ENCODE results near the gene PAK1IP1. TPM values are rescaled to one million over a fixed set of nuclear protein-coding genes. Genes with fewer than 3 reads are reported as not detected.

Gene PAK1IP1
- total and polyA plus RNA-seq, 10 of the 15 experiments (the other 5 are each of a cell fraction or from before 2014, with no cell fraction given): 26.0 to 98.5 (median 47.8) TPM

DNA sequence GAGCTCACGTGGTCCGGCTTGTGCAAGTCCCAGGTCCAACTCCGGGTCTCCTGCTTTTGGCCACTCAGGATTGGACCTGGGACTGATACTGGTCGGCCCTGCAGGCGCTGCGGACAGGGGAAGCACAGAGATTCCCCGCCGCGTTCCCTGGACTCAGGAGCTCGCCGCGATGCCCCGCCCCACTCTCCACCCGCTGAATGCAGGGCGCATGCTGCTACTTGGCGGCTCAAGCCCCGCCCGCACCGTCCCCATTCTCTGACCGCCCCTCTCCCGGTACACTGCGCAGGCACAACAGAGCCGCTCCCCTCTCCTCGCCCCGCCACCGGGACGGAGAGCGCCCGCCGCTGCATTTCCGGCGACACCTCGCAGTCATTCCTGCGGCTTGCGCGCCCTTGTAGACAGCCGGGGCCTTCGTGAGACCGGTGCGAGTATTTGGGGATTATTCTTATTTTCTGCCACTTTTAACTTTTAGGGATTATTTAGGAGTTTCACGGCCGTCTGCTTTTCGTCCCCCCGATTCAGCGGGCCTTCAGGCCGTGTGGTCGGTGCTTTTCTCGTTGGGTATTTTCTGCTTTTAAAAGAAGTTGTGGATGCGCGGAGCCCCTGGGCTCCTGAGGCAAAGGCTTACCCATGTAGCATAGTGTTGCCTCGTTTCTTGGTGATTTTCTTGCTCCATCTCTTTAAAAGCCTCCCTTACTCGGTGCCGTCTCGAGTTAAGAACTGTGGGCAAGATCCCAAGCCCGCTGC is 28.2 kb downstream of the PAK1IP1 start, which contains the start of gene TMEM14C (continued):
- TF ChIP-seq WRNIP1 (IDR thresholded peaks at IDR 0.05; ENCODE audit: borderline replicate concordance, low read depth, low read length) (no peak), NBN (IDR thresholded peaks at IDR 0.05) (peak; percentile 62), BCL11A (IDR thresholded peaks at IDR 0.05; ENCODE audit: low read depth, low read length) (no peak), CHD2 (IDR thresholded peaks at IDR 0.05; ENCODE audit: borderline replicate concordance, low read depth, low read length) (no peak; the same call in 1 of the 2 replicates), RFX5 (IDR thresholded peaks at IDR 0.05; ENCODE audit: low read depth, low read length) (no peak), IKZF1 (conservative IDR thresholded peaks at IDR 0.05) (peak; percentile 96), RUNX3 (IDR thresholded peaks at IDR 0.05; ENCODE audit: low read length) (peak; percentile 60), RAD21 (IDR thresholded peaks at IDR 0.05; ENCODE audit: insufficient read depth, low read depth, low read length) (no peak), IRF4 (IDR thresholded peaks at IDR 0.05; ENCODE audit: low read depth, low read length) (no peak), RBBP5 (conservative IDR thresholded peaks at IDR 0.05) (no peak; the same call in 1 of the 2 replicates), PML (IDR thresholded peaks at IDR 0.05; ENCODE audit: low read length) (peak; percentile 90; the same call in 1 of the 2 replicates), POLR2A (IDR thresholded peaks at IDR 0.05; ENCODE audit: low read depth, low read length) (peak; percentile 85), HDAC2 (IDR thresholded peaks at IDR 0.05) (no peak), NRF1 (conservative IDR thresholded peaks at IDR 0.05; ENCODE audit: low read depth, low read length) (peak; percentile 63), EP300 (IDR thresholded peaks at IDR 0.05; ENCODE audit: borderline replicate concordance in 1 of 2, control insufficient read depth in 1 of 2, low read depth in 2 of 2, low read length in 2 of 2) (peak; percentile 7 to 36; a peak in 1 of 4 replicates), MXI1 (IDR thresholded peaks at IDR 0.05; ENCODE audit: low read depth, low read length) (peak; percentile 74), SMAD5 (IDR thresholded peaks at IDR 0.05; ENCODE audit: low read depth) (no peak; the same call in 1 of the 2 replicates), YY1 (IDR thresholded peaks at IDR 0.05; ENCODE audit: low read depth, low read length) (peak; percentile 63), FOXM1 (IDR thresholded peaks at IDR 0.05; ENCODE audit: low read depth, low read length) (no peak), POLR2AphosphoS5 (IDR thresholded peaks at IDR 0.05; ENCODE audit: low read length) (peak; percentile 90), RAD51 (IDR thresholded peaks at IDR 0.05) (peak; percentile 85; the same call in 1 of the 2 replicates), HCFC1 (IDR thresholded peaks at IDR 0.05; ENCODE audit: low read length) (peak; percentile 42; the same call in 1 of the 2 replicates), CHD4 (IDR thresholded peaks at IDR 0.05) (no peak), CHD1 (IDR thresholded peaks at IDR 0.05; ENCODE audit: low read depth, low read length) (no peak)
- TF ChIP-seq, protein P1, sequence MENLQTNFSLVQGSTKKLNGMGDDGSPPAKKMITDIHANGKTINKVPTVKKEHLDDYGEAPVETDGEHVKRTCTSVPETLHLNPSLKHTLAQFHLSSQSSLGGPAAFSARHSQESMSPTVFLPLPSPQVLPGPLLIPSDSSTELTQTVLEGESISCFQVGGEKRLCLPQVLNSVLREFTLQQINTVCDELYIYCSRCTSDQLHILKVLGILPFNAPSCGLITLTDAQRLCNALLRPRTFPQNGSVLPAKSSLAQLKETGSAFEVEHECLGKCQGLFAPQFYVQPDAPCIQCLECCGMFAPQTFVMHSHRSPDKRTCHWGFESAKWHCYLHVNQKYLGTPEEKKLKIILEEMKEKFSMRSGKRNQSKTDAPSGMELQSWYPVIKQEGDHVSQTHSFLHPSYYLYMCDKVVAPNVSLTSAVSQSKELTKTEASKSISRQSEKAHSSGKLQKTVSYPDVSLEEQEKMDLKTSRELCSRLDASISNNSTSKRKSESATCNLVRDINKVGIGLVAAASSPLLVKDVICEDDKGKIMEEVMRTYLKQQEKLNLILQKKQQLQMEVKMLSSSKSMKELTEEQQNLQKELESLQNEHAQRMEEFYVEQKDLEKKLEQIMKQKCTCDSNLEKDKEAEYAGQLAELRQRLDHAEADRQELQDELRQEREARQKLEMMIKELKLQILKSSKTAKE (IDR thresholded peaks at IDR 0.05; ENCODE audit: low read depth, poor library complexity, severe bottlenecking): no peak
- TF ChIP-seq, protein P2, sequence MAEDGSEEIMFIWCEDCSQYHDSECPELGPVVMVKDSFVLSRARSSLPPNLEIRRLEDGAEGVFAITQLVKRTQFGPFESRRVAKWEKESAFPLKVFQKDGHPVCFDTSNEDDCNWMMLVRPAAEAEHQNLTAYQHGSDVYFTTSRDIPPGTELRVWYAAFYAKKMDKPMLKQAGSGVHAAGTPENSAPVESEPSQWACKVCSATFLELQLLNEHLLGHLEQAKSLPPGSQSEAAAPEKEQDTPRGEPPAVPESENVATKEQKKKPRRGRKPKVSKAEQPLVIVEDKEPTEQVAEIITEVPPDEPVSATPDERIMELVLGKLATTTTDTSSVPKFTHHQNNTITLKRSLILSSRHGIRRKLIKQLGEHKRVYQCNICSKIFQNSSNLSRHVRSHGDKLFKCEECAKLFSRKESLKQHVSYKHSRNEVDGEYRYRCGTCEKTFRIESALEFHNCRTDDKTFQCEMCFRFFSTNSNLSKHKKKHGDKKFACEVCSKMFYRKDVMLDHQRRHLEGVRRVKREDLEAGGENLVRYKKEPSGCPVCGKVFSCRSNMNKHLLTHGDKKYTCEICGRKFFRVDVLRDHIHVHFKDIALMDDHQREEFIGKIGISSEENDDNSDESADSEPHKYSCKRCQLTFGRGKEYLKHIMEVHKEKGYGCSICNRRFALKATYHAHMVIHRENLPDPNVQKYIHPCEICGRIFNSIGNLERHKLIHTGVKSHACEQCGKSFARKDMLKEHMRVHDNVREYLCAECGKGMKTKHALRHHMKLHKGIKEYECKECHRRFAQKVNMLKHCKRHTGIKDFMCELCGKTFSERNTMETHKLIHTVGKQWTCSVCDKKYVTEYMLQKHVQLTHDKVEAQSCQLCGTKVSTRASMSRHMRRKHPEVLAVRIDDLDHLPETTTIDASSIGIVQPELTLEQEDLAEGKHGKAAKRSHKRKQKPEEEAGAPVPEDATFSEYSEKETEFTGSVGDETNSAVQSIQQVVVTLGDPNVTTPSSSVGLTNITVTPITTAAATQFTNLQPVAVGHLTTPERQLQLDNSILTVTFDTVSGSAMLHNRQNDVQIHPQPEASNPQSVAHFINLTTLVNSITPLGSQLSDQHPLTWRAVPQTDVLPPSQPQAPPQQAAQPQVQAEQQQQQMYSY (CRISPR knock-in tag; IDR thresholded peaks at IDR 0.05): no peak
- TF ChIP-seq, protein P3, sequence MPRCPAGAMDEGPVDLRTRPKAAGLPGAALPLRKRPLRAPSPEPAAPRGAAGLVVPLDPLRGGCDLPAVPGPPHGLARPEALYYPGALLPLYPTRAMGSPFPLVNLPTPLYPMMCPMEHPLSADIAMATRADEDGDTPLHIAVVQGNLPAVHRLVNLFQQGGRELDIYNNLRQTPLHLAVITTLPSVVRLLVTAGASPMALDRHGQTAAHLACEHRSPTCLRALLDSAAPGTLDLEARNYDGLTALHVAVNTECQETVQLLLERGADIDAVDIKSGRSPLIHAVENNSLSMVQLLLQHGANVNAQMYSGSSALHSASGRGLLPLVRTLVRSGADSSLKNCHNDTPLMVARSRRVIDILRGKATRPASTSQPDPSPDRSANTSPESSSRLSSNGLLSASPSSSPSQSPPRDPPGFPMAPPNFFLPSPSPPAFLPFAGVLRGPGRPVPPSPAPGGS (IDR thresholded peaks at IDR 0.05; ENCODE audit: borderline replicate concordance, insufficient read depth, low read depth, low read length, poor library complexity, severe bottlenecking): no peak

Measured in GM12878 (cell line).